ES-I3 (cell line): ENCODE results near the gene ABCC6.
"Not testable (repeated sequence)": the region's sequence is repeated elsewhere in the genome, so short reads cannot be mapped to it uniquely, and the experiment has no call there.

Source experiments
- H3K36me3 ChIP-seq: 2 replicates; pipeline ENCODE4 v1.6.1; 2013; ENCODE audit warnings: mild to moderate bottlenecking, low read length, control low read depth, moderate library complexity; ENCODE audit not compliant: insufficient read depth
- H3K4me1 ChIP-seq: 2 replicates; pipeline ENCODE4 v1.6.1; 2013; ENCODE audit warnings: mild to moderate bottlenecking, control low read depth, low read length; ENCODE audit not compliant: insufficient read depth
- H3K9ac ChIP-seq: 2 replicates; pipeline ENCODE4 v1.6.1; 2013; ENCODE audit warnings: low read depth, mild to moderate bottlenecking, low read length, moderate library complexity
- H3K9me3 ChIP-seq: 2 replicates; pipeline ENCODE4 v1.6.1; 2013; ENCODE audit warnings: mild to moderate bottlenecking, low read length, moderate library complexity; ENCODE audit not compliant: control insufficient read depth, insufficient read depth

Gene ABCC6

GRCh38 chr16:16104804-16105141 is 118.5 kb downstream of the ABCC6 start:
- not testable (repeated sequence) for H3K4me1 ChIP-seq, H3K36me3 ChIP-seq, H3K9me3 ChIP-seq, H3K9ac ChIP-seq

- not testable (repeated sequence) for H3K4me1 ChIP-seq, H3K9ac ChIP-seq, H3K9me3 ChIP-seq, H3K36me3 ChIP-seq
These were observed 119.0 kb downstream of the ABCC6 start for GRCh38 chr16:16104132-16104803.

DNA sequence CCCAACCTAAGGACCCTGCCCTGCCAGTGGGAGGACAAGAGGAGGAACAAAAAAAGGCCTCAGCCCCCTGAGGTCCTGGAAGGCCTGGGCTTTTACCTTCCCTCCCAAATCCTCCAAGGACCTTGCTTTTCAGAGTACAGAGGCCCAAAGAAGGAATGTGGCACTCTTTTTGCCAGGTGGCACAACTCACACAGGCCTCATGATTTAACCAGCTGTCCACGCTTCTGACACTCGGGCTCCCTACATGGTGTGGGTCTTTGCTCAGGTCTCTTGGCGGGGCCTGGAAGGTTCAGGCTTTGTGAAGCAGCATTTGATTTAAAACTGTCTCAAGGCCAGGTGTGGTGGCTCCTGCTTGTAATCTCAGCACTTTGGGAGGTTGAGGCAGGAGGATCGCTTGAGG is 120.6 kb downstream of the ABCC6 start:
- Histone ChIP-seq H3K9me3 (no peaks in the 10 kb centered on the region), H3K4me1 (no peaks in the 10 kb centered on the region), H3K9ac (no peak overlapping the region), H3K36me3 (peaks cover 9% of the 10 kb centered on the region; the same call in 1 of the 2 replicates)

GRCh38 chr16:16101585-16101984 is 121.7 kb downstream of the ABCC6 start:
- Histone ChIP-seq H3K9ac (no peak overlapping the region), H3K4me1 (no peaks in the 10 kb centered on the region), H3K9me3 (no peaks in the 10 kb centered on the region), H3K36me3 (peaks cover 16% of the 10 kb centered on the region)

DNA sequence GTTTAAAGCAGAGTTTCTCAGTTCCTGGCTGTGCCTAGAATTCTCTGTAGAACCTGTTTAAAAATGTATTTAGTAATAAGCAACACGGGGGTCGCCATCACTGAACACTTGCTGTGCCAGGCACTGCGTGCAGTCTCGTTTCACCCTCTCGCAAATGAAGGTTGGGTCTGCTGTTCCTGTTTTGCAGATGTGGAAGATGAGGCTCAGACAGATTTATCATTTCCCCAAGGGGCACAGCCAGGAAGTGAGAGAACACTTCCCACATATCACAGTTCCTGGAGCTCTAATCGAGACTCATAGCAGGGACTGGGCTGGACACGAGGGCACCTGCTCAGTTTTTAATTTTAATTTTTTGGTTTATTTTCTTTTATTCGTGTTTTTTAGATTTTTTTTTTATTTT is 122.7 kb downstream of the ABCC6 start:
- no peaks in the 10 kb centered on the region for H3K9me3 ChIP-seq
- no peaks in the 10 kb centered on the region for H3K4me1 ChIP-seq
- no peak overlapping the region for H3K9ac ChIP-seq
- H3K36me3 ChIP-seq, result peaks cover 16% of the 10 kb centered on the region

DNA sequence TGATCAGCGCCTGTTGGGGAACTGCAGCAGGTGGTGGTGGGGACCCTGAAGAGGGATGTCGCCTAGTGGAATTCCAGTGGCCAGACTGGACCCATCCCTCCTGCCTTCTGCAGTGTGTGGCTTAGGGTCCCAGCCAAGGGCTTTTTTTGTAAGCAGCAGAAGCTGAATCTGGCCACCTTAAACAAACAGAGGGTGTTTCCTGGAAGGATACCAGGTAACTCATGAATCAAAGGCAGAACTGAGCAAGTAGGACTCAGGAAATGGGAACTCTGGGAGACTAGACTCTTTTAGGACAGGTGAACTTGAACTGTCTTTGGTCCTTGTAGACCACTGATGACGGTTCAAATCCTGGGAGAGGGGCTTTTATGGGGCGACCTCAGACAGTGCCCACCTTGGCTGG is 124.0 kb downstream of the ABCC6 start:
- Histone ChIP-seq H3K4me1 (no peaks in the 10 kb centered on the region), H3K36me3 (peaks cover 22% of the 10 kb centered on the region)

More for the DNA sequence above, 124.0 kb downstream of the ABCC6 start:
- H3K9ac ChIP-seq, result no peak overlapping the region
- H3K9me3 ChIP-seq, result no peaks in the 10 kb centered on the region
